Activated CD8-positive, alpha-beta memory T cell treated with anti-CD3 and anti-CD28 coated beads for 24 hours (primary cell): Measurements from ENCODE around the gene HES5.
A peak's percentile ranks its signal among the peaks of the same experiment; 100 is the strongest.

Experiments used
- DNase-seq: peaks from one replicate; pipeline ENCODE4 v3.0.0-alpha.2; 2020

Gene HES5

GRCh38 chr1:2546515-2547209 is 16.6 kb upstream of the HES5 start:
- DNase-seq: peak; percentile 88

DNA sequence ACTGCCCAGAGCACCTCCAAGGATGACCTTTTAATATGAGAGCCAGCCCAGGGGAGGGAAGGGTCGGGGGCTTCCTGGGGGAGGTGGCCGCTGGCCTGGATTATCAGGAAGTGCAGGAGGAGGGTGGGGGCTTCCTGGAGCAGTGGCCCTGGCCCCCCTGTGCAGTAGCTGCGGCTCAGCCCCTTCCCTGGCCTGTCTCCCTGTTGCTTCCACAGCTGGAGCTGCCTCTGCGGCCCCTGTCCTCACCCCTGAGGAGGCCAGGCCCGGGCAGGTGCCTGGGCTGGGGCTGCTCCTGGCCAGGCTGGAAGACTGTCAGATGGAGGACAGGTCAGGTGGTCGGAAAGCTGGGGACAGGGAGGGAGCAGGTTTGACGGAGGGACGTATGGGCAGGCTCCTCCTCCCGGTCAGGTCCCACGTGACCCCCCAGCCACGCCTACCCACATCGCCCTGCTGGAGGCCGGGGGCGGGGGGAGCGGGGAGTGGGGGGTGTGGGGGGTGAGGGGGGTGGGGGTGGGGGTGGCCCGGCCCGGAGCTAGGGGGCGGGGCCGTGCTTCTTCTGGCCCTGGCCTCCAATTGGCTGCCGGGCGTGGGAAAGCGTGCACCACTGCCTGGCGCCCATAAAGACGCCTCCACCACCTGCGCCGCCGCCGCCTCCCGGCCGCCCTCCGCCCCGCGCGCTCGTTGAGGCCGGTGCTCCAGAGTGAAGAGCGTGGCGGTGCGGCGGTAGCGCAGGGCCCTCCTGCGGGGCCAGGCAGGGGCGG is 15.9 kb upstream of the HES5 start:
- peak; percentile 90 for DNase-seq

DNA sequence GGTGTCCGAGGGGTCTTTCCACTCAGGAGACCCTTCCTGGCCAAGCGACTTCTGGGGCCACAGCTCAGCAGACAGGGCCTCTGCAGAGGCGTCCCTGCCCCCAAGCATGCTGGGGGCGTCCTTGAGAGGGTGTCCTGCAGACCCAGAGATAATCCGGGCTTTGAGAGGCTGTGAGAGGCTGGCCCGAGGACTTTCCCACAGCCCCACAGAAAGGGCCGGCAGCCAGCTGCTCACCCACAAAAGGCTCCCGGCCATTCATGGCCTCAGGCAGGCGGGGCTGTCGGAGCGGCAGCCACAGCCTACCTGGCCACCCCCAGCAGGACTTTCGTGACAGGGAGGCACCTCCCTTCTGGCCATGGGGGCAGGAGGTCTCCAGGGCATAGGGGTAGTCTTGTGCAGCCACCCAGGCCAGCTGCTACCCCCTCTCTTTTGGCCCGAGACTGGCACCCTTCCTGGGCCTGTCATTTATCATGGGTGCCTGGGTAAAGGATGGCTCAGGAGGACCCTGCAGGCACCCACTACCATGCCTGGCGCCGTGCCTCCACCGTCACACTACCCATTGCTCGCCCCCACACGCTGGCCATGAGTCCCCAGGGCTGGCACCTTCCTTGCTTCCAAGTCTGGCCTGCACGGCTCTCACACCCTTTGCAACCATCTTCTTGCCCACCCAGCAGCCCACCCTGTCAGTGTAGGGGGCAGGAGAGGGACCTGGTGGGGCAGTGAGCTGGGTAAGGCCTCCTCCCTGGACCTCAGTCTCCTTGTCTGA is 15.0 kb upstream of the HES5 start:
- DNase-seq: no peak

- no peak for DNase-seq
These were observed 14.2 kb upstream of the HES5 start for GRCh38 chr1:2544093-2544874.

GRCh38 chr1:2543543-2544092 is 13.6 kb upstream of the HES5 start:
- peak; percentile 74 for DNase-seq

- peak; percentile 62 for DNase-seq
These were observed 12.3 kb upstream of the HES5 start for GRCh38 chr1:2542246-2542915.

DNA sequence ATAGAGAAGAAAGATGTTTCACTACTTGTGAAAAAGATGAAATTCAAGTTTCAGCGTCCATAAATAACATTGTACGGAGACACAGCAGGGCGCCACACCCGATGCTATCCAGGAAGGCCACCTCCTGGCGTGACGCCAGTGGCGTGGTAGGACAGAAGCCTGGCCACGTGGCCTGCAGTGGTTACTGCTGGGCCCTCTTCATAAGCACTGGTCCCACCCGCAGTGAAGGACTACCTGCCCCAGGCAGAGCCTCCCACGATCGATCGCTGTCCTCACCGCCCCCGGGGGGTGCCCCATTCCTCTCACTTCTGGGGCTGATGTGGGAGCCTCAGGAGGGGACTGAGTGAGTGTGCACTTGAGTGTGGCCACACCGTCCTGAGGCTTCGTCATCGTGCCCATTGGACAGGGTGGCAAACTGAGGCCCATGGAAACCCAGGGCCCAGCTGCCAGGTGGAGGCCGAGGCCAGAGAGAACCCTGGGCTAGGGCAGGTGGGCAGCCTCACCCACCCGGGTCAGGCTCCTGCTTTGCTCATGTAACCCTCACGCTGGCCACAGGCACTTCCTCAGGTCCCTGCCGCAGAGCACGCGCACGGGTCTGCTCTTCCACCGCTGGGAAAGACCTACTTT is 11.7 kb upstream of the HES5 start:
- DNase-seq: no peak

GRCh38 chr1:2540816-2541492 is 10.9 kb upstream of the HES5 start:
- peak; percentile 65 for DNase-seq

GRCh38 chr1:2539312-2539907 is 9.3 kb upstream of the HES5 start:
- DNase-seq: peak; percentile 73

DNA sequence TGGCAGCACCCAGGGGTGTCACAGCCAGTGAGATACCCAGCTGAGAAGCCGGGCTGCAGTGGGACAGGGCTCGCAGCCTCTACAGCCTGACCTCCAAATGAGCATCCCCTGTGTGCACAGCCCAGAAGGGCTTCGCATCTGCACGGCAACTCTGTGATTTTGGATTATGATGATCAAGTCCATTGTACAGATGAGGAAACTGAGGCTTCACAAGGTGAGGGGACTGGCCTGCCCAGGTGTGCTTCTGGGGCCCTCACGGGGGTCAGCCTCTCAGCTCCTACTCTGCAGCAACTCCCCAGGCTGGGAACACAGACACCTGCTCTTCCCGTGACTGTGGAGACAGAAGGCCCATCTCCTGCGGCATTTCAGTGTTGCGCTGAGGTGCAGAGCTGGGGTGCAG is 8.8 kb upstream of the HES5 start:
- DNase-seq: no peak

DNA sequence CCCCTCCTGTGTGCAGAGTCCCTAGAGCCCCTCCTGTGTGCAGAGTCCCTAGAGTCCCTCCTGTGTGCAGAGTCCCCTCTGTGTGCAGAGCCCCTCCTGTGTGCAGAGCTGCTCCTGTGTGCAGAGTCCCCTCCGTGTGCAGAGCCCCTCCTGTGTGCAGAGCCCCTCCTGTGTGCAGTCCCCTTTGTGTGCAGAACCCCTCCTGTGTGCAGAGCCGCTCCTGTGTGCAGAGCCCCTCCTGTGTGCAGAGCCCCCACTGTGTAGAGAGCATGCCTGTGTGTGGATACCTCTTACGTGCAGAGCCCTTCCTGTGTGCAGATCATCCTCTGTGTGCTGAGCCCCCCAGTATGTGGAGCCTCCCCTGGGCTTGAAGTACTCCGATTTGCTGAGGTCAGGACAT is 8.3 kb upstream of the HES5 start:
- no peak for DNase-seq

GRCh38 chr1:2537784-2538115 is 7.7 kb upstream of the HES5 start:
- no peak for DNase-seq

GRCh38 chr1:2535981-2536380 is 5.9 kb upstream of the HES5 start:
- no peak for DNase-seq

GRCh38 chr1:2535455-2535854 is 5.4 kb upstream of the HES5 start:
- DNase-seq: no peak

GRCh38 chr1:2534687-2535441 is 4.8 kb upstream of the HES5 start:
- DNase-seq: no peak

DNA sequence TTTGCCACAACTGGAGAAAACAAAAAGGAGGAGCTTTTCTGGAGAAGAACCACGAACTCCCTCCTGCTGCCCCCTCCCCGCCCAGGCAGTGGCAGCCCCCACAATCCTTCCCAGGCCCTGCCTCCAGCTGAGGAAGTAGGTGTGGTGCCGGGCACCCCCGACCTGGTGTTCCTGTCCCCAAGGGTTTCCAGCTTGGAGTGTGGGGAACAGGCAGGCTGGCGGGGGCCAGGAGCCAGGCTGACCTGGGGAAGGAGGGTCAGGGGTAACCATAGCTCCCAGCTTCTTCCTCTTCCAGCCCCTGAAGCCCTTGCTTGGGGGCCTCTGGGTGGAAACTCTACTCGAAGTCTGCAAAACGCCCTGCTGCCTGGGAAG is 4.2 kb upstream of the HES5 start:
- DNase-seq: no peak

DNA sequence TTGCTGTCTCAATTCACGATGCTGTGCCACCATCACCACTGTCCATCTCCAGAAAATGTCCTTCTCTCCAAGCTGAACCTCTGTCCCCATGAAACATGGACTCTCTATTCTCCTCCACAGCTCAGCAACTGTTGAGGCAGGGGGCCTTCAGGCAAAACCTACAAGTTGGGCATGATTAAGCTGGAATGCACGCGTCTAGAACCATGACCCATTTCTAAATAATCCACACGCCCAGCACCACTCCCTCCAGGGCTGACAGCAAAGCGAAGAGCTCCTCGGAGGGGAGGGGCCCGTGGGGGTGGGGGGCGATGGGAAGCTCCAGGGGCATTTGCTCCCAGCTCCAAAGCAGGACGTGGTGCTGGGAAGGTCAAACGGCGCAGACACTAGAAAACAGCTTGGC is 3.3 kb upstream of the HES5 start:
- DNase-seq: no peak

DNA sequence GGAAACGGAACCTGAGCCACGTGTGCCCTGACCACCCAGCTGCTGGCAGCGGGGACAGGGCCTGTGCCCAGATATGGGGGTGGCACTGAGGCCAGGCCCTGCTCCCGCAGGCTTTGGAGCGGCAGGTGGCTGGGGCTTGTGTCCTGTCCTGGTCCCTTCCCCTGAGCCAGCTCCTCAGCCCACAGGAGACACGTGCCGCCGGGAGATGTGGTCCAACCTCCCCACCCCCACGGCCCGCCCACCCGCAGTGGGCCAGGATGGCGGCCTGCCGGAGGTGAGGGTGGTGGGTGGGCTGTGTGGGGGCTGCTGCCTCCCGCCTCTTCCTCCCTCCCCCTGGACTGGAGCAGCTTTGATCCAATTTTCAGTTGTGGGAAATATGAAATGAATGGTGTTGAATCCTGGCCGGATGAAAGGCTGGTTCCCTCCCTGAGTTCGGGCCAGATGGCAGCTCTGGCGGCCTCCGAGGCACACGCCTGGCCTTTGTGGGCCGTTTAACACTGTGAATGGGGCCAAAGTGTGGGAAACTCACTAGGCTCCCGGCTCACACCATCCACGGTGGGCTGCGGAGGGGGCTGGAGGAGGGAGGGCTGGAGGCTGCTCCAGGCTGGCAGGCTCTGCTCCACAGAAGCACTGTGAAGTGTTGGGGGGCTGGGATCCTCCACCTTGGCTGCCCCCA is 2.6 kb upstream of the HES5 start:
- no peak for DNase-seq
